HG02623 (cell line): ENCODE results near the gene DHX36.

Experiments
- ATAC-seq: cut with Tn5 transposase; IDR thresholded peaks from one replicate; pipeline ENCODE4 v1.9.1; 2021; ENCODE audit warnings: moderate library complexity; ENCODE audit not compliant: unreplicated experiment

The DHX36 gene

DNA sequence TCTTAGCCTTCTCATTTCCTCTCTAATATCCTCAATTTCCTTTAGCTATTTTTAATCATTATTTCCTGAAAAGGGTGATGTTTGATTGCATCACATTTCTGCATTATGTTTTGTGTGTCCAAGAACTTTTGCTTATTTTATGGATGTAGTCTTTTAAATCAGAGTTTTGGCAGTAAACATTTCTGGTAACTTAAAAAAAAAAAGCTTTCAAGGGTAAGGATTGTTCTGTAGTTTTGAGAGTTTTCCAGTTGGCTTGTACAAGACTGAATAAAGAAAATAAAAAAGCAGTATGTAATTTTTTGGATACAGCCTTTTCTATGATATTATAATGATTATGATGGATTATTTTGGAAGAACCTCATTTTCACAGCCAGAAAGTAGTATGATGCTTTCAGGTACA is 99.4 kb downstream of the DHX36 start:
- ATAC-seq, result no peak

DNA sequence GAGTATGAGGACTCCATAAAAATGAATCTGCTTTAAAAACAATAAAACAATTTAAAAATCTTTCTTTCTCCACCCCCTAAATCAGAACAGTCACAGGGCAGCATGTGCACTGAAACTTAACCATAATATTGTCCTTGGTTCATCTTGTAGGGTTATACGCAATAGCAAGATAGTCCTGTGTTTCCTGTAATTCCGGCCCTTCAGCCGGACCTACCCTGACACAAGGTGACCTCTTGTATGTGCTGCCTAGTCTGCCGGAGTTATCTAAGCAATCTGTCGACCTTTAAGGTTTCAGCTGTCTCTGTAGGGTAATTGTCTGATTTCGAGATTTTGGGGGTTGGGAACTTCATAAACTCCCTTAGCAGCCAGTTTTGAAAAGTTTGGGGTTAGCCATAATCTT is 99.9 kb downstream of the DHX36 start:
- no peak for ATAC-seq

DNA sequence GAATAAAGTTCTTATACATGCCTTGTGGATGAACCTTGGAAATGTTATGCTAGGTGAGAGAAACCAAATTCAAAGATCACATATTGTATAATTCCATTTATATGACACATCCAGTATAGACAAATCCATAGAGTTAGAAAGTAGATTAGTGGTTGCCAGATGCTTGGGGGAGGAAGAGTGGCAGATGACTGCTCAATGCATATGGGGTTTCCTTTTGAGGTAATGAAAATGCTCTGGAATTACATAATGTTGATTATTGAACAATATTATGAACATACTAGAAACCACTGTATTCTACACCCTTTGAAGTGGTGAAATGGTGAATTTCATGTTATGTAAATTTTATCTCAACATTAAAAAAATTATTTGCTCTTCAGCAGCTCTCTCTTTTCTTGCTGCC is 100.8 kb downstream of the DHX36 start:
- ATAC-seq, result no peak
